Activated CD4-positive, alpha-beta T cell treated with anti-CD3 and anti-CD28 coated beads for 4 hours (primary cell): ENCODE results near the gene RPS6KA2.
"Not testable (repeated sequence)": the region's sequence is repeated elsewhere in the genome, so short reads cannot be mapped to it uniquely, and the experiment has no call there.

Experiments used
- DNase-seq, 2 donors: peaks; one replicate each; pipeline ENCODE4 v3.0.0-alpha.2; 2020

The RPS6KA2 gene

GRCh38 chr6:166588691-166589336 is 38.2 kb downstream of the RPS6KA2 start:
- no peak for DNase-seq

- DNase-seq = no peak
Observed at GRCh38 chr6:166587631-166588413, 39.2 kb downstream of the RPS6KA2 start.

DNA sequence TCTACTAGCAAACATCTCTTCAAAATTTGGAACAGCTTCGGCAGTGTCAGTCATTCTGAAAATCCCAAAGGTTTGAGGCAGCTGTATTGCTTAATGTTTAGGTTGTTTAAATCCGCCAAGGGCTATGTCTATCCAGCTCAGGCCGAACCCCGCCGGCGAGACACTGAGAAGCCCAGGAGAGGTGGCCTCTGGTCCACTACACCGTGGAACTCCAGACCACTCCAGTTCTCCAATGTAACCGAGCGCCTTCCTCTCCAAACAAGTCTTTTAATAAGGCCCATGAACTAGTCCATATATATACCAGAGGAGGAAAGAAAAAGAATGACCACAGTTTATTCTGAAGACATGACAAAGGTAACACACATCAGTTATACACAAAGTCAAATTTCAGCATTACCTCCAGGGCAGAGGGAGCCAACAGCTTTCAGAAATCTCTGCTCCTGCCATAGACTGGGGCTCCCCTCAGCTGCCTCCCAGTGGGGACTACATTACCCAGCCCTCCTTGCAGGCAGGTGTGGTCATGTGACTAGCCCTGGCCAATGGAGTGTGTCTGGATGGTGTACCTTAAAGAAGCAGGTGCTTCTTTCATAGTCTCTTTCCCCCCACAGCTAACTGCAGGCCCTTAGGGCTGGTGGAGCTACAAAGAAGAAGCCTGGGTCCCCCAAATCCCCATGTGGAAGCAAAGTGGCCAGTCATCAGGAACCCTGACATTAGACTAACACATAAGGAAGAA is 40.5 kb downstream of the RPS6KA2 start, which contains the start of gene RAMACL:
Gene RAMACL, minus strand, starts transcription at position 255 of the 733 bp plus-strand sequence. Its CDS starts 201 bp downstream, at position 54.
- DNase-seq = peak in 1 of 2 donors; percentile 44

DNA sequence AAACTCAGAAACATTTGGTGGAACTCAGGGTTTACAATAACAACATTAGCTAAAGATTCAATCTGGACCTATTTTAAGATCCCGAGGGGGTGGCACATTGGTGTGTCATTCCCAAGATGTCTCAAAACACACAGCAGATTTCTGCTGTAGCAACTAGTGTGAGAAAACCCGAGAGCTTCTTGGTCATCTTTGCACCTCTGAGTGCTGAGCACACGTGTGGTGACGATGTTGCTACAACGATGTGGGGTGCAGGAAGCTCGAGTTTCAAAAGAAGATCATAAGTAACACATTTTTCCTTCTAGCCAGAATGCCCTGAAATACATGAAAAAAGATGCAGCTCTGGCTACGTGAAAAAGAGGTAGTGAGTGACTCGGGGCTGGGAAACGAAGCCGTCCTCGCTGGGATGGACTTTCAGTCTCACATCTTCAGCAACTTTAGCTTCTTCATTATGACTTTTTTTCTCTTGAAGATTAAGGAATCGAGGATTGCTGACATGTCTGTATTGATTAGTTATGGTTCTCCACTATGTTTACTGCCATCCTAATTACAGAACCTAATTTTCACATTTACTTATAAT is 42.1 kb downstream of the RPS6KA2 start:
- DNase-seq = no peak

- no peak for DNase-seq
Observed at GRCh38 chr6:166584155-166584554, 42.9 kb downstream of the RPS6KA2 start.

DNA sequence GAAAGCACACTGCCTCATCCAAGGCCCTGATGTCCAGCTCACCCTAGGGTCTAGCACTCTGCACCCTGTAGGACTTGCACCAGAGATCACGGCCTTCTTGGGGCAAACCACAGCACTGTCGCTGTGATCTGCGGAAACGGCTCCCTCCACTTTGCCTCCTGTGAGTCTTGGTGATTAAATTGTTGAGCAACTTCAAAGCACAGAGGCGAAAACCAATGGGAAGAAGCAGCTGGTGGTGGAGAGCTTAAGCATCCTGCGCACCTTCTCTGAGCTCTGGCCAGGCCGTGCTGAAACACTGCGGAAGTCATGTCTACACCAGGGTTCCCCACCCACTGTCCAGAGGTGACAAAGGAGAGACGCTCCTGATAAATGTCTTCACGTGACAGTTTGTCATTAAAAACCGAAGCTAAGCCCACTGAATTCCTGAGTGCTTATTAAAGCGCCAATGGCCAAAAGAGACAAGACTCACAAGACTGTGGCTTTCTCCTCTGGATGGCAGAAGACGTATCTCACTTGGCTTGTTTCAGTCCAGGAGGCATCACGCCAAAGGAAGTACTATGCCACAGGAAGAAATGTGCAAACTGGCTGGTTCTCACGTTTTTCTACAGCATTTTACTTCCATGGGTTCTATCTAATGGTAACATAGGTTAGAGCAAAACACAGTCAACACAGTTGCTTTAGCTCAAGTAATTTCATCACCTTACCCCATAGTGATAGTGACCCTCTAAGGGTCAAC is 43.7 kb downstream of the RPS6KA2 start:
- no peak for DNase-seq

GRCh38 chr6:166582258-166582657 is 44.8 kb downstream of the RPS6KA2 start:
- DNase-seq = no peak

GRCh38 chr6:166581801-166582200 is 45.2 kb downstream of the RPS6KA2 start:
- DNase-seq = not testable (repeated sequence)

DNA sequence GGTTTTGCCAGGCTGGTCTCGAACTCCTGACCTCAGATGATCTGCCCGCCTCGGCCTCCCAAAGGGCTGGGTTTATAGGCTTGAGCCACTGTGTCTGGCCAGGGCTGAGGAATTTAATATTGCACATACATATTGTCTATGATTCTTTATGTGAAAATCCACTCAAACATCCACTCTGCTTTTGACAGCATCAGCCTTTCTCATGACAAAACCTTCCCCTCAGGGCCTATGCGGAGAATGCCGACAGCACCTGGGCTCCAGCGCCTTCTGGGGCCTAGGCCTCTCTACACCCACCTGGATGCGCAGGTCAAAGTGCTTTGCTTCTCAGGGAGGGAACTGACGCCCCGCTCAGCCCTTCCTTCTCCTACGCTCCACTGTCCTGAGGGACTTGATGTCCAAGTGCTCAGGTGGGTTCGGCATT is 46.0 kb downstream of the RPS6KA2 start:
- no peak for DNase-seq

DNA sequence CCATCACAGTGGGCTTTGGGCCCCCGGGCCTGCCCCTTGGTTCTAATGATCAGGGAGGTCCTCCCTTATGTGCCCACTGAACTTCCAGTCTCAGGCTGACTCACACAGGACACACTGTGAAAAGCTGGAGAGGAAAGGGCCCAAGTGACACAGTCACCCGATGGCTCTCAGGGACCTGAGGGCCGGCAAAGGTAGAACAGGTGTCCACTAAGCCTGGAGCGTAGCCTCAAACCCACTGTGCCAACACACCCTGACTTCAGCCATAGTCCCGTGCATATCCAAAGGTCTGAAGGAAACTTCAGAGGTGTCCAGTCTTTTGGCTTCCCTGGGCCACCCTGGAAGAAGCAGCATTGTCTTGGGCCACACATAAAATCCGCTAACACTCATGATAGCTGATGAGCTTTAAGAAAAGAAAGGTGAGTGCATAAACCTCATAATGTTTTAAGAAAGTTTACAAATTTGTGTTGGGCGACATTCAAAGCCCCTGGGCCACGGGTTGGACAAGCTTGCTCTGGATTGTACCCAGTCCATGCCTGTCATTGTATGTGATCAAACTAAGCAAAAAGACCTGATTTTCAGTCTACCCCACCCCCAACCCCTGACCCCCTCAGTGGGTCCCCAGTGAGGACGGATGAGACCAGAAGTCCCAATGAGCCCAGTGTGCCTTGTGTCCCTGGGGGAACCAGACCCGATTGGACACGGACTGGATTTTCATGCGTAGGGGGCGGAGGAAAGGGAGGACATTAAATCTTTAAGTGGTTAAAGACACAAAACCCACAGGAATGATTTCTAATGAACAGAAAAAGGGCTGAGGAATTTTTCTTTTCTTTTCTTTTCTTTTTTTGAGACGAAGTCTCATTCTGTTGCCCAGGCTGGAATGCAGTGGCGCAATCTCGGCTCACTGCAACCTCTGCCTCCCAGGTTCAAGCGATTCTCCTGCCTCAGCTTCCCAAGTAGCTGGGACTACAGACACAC is 46.7 kb downstream of the RPS6KA2 start:
- no peak for DNase-seq

DNA sequence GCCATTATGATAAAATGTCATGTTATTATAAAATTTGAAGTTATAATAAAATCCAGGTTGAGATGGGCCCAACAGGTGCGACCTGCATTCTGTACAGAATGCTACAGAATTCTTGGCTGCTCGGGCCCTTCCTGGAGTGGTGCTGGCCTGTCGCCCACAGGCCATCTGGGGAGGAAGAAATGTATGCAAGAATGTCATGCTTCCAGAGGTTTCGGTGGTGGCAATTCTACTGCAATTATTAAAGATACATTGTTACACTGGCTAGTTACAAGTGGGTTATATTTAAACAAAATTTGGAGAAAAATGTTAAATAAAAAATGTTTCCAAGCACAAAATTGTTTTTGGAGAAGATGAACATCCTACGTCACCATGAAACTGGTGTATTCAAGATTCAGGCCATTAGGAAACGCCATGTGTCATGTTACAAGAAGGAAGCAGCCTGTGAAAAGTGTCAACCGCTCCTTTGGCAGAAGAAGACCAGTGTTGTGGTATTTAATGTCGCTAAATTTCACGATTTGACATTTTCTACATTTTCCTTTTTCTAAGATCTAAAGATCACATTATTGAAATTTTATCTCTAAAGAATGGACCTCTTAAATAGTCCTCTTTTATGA is 47.7 kb downstream of the RPS6KA2 start:
- DNase-seq = no peak

GRCh38 chr6:166578536-166579236 is 48.4 kb downstream of the RPS6KA2 start:
- no peak for DNase-seq

- no peak for DNase-seq
Observed at GRCh38 chr6:166575205-166575604, 51.8 kb downstream of the RPS6KA2 start.

DNA sequence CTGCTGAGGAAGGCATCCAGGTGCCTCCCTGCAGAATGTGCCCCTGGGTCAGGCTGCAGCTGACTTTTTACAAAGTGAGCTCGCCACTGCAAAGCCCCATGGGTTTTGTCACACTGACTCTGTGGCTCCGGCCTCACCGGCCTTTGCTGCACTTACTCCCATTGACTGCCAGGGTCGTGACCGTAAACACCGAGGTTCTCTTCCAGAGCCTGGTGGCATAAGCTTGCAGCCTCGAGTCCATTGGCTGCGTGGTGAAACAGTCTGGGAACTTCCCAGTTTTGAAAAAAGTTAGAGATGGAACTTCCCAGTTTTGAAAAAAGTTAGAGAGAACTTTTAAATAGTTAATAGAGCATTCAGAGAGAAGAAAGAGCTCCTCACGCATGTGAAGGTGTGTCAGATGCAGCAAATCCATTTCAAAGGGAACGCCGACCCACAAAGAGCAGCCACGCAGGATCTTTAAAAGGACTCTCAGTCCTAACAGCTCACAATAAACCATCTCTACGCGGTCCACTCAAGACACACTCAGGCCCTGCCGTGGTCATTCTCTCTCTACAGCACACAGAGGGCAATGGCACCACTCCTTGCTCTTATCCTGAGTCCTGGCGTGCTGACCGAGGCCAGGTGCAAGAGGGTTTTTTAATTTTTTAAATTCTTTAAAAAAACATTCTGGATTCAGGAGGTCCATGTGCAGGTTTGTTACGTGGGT is 53.4 kb downstream of the RPS6KA2 start:
- no peak for DNase-seq

DNA sequence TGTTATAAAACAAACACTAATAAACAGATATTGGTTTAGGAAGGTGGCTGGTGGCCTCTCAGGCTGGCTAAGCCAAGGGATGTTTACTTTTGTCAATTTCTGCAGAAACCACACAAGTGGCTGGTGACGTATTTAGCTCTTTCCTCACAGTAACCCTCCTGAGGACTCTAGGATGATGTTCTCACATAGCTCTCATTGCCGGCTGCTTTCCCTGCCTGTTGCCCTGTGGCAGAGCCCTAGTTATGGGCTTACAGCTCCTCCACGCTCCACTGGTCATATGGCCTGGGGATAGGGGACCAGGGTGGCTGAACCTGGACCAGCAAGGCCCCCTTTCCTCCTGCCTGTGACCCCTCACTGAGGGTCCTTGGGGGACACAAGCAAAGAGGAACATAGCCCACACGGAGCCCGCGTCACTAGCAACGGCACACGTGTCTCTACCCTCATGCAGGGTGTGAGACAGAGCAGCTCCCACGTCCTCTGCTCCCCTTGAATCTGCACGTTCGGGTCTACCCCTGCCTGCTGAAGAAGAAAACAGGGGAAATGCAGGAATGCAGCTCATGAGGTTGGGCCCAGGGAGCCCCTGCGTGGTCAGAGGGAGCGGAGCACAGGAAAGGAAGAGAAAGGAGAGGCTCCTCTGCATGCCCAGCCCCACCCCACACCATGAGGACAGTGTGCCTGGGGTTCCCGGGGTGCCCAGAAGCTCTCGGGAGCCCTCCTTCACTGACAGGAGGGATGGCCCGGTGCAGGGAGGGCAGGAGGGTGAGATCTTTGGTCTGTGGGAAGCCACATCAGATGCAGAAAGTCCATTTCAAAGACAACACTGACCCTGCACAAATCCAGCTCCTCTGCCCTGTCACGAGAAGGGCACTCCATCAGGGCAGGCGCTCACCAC is 54.4 kb downstream of the RPS6KA2 start:
- DNase-seq = no peak

GRCh38 chr6:166570929-166571713 is 55.9 kb downstream of the RPS6KA2 start:
- no peak for DNase-seq

DNA sequence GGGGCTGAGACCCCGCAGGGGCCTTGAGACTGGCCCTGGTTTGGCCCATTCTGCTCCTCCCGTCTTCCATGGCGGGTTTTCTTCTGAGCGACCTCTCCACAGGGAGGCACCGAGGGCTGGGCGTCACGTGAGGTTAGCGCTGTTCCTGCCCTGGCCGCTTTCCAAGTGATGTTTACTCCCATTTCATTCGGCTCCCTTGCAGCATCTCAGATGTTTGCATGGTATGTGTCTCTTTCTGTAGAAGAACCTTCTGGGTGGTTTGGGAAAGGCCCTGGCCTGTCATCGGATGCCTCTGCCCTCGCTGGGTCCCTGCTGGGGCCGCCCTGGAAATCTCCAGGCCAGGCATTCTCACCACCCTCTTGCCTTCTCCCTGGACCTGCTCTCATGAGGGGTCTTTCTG is 57.8 kb downstream of the RPS6KA2 start:
- DNase-seq = no peak

DNA sequence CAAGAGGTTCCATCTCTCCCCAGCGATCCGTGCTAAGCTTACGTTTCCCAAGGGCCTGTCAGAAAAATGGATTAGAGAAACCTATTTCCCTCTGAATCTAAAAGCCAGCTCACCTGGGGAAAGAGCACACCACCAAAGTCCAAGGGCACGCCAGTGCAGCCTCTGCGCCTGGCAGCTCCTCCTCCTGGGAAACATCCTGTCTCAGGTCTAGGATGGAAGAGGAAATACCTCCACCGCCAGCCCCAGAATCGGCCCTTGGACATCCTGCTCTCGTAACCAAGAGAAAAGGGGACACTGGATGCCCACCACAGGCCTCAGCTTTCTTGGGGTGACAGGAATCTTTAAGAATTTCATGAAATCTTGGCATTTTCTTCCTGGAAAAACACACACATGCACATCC is 59.2 kb downstream of the RPS6KA2 start:
- DNase-seq = no peak
